GM18520 (cell line): Measurements from ENCODE around the gene CFHR1.

Experiments used
- ATAC-seq: cut with Tn5 transposase; IDR thresholded peaks from one replicate; pipeline ENCODE4 v1.9.1; 2021; ENCODE audit not compliant: unreplicated experiment

CFHR1 gene

DNA sequence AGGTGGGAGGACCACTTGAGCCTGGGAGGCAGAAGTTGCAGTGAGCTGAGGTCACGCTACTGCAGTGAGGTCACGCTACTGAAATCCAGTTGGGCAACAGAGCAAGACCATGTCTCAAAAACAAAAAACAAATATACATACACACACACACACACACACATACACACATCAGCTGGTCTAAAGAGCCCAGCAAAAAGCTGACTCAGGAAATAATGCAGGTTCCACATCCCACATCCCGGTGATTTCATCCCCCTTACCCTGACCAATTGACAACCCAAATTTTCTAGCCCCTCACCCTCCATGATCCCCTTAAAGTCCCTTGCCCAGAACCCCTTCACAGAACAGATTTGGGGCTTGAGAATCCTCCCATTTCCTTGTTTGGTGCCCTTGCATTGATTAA, 56.4 kb downstream of the CFHR1 start:
- ATAC-seq = no peak

DNA sequence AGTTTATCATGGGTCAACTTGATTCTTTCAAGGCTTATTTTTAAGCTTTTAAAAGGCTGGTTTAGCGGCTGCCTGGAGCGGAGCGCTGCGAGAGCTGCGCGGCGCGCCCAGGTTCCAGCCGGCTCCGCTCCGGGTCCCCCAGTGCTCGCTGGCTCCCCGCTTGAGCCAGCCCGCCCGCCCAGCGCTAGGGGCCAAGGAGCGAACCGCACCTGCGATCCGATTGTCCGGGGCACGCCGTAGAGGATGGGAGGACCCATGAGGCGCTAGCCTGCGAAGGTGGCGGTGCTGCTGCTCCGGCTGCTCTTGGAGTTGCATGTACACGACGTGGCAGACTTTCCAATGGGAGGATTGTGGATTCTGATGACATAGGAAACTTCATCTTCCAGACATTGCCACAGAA, 58.4 kb downstream of the CFHR1 start:
- no peak for ATAC-seq
